ENCODE results near the gene CACNA1F.

Gene CACNA1F

GRCh38 chrX:49233176-49233575 lies at the start of gene CACNA1F:
TSS of gene CACNA1F (minus strand) at chrX:49233340. CDS start at chrX:49233309, 31 bp downstream.
- no peak for DNase-seq (ENCODE audit: low spot score)

DNA sequence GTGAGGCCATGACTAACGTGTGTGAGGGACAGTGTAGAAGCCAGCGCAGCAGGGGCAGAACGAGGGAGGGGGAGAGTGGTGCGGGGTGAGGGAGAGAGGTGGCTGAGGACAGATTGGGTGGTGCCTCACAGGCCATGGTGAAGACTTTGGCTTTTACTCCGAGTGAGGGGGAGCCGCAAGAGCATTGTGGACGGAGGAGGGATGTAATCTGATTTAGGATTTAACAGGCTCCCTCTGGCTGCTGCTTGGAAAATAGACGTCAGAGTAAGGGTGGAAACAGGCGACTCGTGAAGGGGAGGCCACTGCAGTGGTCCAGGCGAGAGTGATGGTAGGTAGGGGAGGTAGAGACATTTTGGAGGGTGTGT lies 49.5 kb upstream of the CACNA1F start:
- no peak for DNase-seq (ENCODE audit: low spot score)

DNA sequence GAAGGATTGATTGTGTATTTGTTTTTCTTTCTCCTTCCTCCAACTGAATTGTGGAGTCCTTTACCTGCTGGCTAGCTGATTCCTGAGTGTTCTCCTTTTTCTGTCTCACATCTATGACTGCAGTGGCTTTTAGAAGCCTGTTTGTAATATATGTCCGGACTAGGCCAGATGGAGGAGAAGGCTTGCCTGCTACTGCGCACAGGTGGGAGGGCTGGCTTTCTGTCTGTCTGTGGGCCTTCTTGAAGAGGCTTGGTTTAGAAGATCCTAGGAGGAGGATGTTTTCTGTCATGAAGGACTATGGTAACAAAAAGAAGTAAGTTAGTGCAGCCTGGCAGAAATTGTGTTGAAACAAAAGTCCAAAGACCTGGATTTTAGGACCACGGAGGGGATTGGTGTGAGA lies 44.9 kb upstream of the CACNA1F start:
- DNase-seq (ENCODE audit: low spot score): no peak

DNA sequence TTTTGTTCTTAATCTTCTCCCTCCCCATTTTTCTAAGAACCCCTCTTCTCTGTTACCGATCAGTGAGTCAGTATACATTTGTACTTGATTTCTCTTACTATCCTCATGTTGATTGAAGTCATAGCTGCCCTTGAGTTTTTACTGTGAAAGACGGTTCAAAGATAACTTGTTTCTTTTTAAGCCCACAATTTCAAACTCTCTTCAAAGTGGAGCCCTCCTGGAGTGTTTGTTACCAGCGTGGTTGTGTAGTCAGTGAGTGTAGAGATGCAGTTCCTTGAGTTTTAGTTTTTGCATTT lies 44.3 kb upstream of the CACNA1F start:
- DNase-seq (ENCODE audit: low spot score): peak; percentile 31

DNA sequence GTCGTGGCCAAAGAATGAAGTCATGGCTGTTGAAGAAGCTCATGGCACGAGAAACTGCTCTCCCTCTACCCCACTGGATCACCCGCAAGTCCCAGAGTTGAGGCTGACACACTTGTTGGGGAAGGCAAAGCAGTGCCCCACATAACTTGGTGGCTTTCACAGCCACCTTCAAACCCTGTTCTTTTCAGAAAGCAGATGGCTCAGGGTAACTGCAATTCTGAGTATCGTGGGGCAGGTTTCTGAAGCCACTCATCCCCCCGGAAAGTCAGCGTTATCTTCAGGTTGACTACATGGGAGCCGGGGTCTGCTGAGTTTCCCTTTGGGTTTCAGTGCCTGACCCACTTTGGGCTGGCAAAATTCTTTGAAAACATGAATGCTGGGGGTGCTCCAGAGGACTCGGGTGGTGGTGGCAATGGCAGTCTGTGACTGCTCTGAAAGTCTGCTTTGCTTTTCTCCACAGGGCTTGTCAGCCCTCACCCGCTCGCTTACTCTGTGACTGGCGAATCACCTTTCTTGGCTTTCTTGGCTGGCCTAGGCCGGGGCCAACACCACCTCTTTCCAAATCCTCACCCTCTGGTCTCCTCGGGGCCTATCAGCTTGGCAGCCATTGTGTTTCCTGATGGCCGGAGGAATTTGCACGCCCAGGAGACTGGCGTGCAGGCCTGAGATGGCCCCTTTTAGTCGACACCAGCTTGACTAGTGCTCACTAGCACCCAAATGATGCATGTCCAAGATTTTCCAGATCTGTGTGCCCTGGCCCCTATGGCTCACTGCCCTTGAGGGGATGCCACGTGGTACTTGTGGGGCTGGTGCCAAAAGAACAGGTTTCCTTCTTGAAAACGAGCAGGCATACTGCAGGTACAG lies 43.8 kb upstream of the CACNA1F start:
- peak; percentile 15 for DNase-seq (ENCODE audit: low spot score)

- no peak for DNase-seq (ENCODE audit: low spot score)
These were observed 43.1 kb upstream of the CACNA1F start for GRCh38 chrX:49276207-49276606.

DNA sequence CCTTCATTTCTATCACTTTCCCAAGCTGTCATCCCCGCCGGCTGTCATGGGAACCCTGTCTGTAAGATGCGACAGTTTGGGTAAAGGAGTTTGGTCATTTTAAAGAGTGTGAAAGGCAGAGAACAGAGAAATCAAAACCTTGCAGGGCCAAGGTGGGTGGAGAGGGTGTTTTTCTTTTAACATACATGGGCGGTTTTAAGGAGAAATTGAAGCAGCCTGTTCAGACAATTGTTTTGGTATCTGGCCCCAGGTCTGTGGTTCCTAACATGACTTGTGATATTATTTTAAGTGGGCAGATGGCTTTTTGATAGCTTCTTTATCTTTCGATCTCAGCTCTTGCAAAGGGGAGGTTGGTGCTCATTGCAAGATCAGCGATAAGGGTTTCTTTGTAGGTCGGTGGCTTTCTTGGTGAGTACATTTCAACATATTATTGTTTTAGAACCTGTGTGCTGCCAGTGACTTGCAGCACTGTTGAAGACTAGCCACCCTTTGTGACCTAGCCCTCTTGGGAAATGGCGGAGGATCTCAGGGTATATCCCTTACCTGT lies 40.1 kb upstream of the CACNA1F start:
- DNase-seq (ENCODE audit: low spot score): peak; percentile 77

- DNase-seq (ENCODE audit: low spot score): peak; percentile 37
These were observed 39.3 kb upstream of the CACNA1F start for GRCh38 chrX:49272421-49272820.

DNA sequence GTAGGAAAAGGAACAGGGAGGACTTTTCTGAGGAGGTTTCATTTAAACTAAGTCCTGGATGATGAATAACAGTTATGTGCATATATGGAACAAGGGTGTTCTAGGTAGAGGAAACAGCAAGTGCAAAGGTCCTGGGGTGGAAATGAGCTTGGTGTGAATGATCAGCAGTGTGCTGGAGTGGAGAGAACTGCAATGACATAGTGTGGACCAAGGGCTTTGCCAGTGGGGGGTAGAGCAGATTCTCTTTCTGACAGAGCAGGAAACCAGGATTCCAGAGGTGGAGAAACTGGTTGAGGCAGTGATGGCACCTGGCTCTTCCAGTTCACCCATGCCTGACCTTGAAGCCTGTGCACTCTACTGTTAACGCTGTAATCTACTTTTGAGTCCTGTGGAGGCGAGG lies 38.2 kb upstream of the CACNA1F start:
- no peak for DNase-seq (ENCODE audit: low spot score)

DNA sequence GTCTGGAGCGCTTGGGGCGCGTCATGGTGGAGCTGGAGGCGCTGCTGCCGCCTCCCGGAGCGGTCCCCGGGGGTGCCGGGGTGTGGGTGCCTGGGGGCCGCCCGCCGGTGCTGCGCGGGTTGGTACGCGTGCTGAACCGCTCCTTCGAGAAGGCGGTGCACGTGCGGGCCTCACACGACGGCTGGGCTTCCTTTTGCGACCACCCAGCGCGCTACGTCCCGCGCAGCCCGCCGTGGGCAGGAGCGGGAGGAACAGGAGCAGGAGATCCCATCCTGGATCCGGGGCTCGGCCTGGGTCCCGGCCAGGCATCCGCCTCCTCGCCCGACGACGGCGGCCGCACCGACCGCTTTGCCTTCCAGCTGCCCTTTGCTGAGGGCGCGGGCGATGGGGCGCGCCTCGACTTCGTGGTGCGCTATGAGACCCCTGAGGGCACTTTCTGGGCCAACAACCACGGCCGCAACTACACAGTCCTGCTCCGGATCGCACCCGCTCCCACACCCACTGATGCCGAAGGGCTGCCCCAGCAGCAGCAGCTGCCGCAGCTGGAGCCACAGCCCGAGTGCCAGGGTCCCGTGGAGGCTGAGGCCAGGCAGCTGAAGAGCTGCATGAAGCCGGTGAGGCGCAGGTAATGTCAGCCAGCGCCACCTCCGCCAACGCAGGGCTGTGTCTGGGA lies 37.2 kb upstream of the CACNA1F start:
- no peak for DNase-seq (ENCODE audit: low spot score)

DNA sequence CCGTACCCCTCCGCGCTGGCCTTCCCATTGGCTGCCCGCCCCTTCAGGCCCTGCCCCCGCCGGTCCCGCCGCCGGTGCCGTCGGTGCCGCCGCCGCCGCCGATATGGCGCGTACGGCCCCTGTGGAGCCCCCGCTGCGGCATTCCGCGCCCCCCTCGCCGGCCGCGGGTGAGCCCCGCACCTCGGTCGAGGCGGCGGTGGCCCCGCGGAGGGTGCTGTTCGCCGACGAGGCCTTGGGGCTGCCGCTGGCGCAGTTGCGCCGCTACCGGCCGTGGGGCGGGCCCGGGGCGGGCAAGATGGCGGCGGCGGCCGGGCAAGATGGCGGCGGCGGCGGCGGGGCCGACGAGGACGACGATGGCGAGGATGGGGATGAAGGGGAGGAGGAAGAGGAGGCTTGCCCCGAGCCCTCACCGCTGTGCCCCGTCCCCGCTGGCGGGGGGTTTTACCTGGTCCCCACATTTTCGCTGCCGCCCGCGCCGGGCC lies 36.7 kb upstream of the CACNA1F start, which contains the start of gene PPP1R3F:
Gene PPP1R3F (plus strand): TSS at position 27 of the 482 bp plus-strand sequence. CDS start 77 bp downstream, at position 104.
- DNase-seq (ENCODE audit: low spot score): no peak

- peak; percentile 96 for DNase-seq (ENCODE audit: low spot score)
These were observed 36.0 kb upstream of the CACNA1F start for GRCh38 chrX:49269010-49269766.

DNA sequence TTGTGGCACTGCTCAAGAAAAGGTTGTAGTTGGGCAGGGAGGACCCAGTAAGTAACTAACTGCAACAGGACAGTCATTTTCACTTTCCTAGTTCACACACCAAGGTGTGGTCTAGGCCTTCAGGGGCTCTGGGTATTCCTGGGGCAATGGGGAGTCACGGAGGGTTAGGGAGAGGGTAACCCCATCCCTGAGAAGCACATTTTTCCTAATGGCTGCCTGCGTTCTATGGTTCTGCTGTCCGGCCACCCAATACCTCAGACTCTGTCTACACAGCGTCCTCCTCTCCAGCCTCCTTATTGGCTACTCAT lies 35.5 kb upstream of the CACNA1F start:
- no peak for DNase-seq (ENCODE audit: low spot score)

- DNase-seq (ENCODE audit: low spot score): no peak
These were observed 33.6 kb upstream of the CACNA1F start for GRCh38 chrX:49266523-49267445.

GRCh38 chrX:49264460-49264859 lies 31.3 kb upstream of the CACNA1F start, which contains the start of gene FOXP3:
TSS of gene FOXP3 (minus strand) at chrX:49264710. CDS start at chrX:49258505, 6,205 bp downstream.
- no peak for DNase-seq (ENCODE audit: low spot score)

GRCh38 chrX:49263631-49264030 lies 30.5 kb upstream of the CACNA1F start:
- DNase-seq (ENCODE audit: low spot score): no peak

DNA sequence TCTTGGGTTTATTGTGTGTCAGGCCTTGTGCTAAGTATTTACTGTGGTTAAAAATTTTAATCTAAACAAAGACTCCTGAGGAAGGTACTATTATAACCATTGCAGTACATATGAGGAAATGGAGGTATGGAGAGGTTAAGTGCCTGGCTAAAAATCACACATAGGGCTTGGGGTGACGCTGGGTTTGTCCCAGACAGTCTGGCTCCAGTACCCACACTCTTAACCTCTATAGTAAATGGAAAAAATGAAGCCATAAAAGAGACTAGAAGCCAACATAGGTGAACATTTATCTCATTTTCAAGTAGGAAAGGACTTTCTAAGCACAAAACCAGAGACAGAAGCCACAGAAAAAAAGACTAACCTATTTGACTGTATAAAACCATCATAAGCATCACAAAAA lies 29.5 kb upstream of the CACNA1F start:
- DNase-seq (ENCODE audit: low spot score): no peak

- no peak for DNase-seq (ENCODE audit: low spot score)
These were observed 27.3 kb upstream of the CACNA1F start for GRCh38 chrX:49260221-49260985.

GRCh38 chrX:49258749-49259124 lies 25.6 kb upstream of the CACNA1F start:
- no peak for DNase-seq (ENCODE audit: low spot score)
